HG02588 (cell line): ENCODE data around the gene PMIS2.
A peak's percentile ranks its signal among the peaks of the same experiment; 100 is the strongest.
"Not testable (repeated sequence)": the region's sequence is repeated elsewhere in the genome, so short reads cannot be mapped to it uniquely, and the experiment has no call there.

Source experiments
- ATAC-seq: cut with Tn5 transposase; IDR thresholded peaks from one replicate; pipeline ENCODE4 v1.9.1; 2021; ENCODE audit warnings: mild to moderate bottlenecking, moderate library complexity; ENCODE audit not compliant: unreplicated experiment

The PMIS2 gene

GRCh38 chr19:35587321-35587720 is 1.3 kb downstream of the PMIS2 start:
- ATAC-seq, result no peak

DNA sequence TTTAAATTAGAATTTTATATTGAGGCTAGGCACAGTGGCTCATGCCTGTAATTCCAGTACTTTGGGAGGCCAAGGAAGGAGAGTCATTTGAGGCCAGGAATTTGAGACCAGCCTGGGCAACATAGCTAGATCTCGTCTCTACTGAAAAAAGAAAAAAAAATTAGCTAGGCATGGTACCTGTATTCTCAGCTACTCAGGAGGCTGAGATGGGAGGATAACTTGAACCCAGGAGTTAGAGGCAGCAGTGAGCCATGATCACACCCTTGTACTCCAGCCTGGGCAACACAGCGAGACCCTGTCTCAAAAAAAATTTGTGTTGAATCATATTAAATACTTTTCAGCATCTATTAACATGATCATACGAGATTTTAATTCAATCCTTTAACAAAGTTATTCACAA is 4.9 kb downstream of the PMIS2 start:
- ATAC-seq, result no peak

DNA sequence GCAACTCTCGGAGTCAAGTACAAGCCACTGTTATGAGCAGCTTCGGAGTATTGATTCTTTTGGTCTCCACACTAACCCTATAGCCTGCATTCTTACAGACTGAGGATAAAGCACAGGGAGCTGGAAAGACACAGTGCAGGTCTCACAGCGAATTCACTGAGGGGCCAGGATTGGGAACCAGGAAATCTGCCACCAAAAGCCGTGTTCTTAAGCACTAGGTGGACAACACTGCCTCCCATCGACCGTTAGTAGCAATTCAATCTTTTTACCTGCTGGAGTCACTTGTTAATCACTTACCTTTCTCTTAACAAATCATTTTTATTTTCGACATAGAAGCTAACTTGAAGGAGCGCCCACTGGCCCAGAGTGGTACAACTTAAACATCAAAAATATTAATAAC is 6.3 kb downstream of the PMIS2 start:
- ATAC-seq, result no peak

DNA sequence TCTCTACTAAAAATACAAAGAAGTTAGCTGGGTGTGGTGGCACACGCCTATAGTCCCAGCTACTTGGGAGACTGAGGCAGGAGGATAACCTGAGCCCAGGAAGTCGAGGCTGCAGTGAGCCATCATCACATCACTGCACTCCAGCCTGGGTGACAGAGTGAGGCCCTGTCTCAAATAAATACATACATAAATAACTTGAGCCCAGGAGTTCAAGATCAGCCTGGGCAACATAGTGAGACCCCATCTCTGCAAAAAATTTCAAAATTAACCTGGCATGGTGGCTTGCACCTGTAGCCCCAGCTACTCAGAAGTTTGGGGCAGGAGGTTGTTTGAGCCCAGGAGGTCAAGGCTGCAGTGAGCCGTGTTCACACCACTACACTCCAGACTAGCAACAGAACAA is 9.1 kb downstream of the PMIS2 start:
- ATAC-seq, result not testable (repeated sequence)

- no peak for ATAC-seq
These were observed 10.0 kb downstream of the PMIS2 start for GRCh38 chr19:35595928-35596327.

DNA sequence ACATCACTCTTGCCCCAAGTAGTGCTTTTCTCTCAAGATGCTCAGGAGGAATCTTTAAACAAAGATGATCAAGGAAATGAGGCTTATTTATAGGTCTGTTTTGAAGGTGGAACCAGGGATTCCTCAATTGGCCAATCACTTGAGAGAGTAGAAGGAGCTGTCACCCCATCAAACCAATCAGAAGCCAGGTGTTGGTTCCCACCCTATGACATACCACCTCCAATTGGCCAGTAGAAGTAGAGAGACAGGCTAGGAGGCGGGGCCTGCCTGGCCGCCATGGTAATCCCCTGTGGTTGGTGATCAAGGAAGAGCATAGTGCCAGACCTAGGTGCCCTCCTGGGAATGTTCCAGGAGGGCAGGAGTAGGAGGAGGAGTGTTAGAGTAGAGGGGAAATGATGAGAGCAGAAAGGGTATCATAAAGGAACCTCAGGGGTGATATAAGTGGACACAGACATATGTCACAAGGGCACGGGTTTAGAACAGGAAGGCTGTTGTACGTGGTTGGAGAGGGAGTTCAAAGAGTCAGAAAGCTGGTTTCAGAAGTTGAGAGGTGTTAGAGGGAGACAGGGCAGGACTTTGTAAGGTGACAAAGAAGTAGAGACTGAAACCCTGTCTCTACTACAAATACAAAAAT is 10.5 kb downstream of the PMIS2 start:
- ATAC-seq, result no peak

DNA sequence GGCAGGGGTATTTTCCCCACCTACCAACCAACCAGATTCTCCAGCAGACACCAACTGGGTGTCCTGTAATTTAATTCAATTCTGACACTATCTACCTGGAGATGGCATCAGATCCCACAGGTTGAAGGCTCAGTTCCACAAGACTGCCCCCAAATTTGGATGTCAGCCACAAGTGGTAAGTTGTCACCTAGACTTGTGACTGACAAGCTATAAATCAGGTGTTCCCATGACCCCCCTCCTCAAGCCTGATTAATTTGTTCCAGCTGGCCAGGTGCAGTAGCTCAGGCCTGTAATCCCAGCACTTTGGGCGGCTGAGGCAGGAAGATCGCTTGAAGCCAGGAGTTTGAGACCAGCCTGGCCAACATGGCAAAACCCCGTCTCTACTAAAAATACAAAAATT is 16.0 kb downstream of the PMIS2 start:
- ATAC-seq, result no peak

DNA sequence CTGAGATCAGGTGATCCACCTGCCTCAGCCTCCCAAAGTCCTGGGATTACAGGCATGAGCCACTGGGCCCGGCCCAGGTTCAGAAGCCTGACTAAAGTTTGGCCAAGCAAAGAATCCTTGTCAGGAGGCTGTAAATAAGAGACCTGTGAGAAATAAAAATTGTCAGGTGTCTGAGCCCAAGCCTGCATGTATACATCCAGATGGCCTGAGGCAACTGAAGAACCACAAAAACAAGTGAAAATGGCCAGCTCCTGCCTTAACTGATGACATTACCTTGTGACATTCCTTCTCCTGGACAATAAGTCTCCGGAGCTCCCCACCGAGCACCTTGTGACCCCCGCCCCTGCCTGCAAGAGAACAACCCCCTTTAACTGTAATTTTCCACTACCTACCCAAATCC is 18.5 kb downstream of the PMIS2 start:
- ATAC-seq, result not testable (repeated sequence)

DNA sequence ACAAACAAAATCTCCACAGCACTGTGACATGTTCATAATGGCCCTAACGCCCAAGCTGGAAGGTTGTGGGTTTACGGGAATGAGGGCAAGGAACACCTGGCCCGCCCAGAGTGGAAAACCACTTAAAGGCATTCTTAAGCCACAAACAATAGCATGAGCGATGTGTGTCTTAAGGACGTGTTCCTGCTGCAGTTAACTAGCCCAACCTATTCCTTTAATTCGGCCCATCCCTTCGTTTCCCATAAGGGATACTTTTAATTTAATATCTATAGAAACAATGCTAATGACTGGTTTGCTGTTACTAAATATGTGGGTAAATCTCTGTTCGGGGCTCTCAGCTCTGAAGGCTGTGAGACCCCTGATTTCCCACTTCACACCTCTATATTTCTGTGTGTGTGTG is 21.2 kb downstream of the PMIS2 start:
- not testable (repeated sequence) for ATAC-seq

GRCh38 chr19:35607661-35608060 is 21.7 kb downstream of the PMIS2 start:
- no peak for ATAC-seq

DNA sequence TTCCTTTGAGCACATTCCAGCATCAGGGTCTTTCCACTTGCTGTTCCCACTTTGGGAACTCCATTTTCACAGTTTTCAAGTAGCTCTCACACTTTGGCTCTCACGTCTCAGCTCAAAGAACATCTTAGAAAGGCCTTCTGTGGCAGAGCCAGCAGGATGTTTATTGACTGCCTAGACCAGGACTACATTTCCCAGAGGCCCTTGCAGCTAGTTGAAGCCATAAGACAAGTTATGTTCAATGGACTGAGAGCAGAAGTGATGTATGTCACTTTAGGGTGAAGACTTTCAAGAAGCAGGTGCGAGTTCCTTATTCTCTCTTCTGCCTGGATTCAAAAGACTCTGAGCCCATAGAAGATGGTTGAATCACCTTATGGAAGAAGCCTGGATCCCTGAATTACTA is 22.3 kb downstream of the PMIS2 start:
- no peak for ATAC-seq

DNA sequence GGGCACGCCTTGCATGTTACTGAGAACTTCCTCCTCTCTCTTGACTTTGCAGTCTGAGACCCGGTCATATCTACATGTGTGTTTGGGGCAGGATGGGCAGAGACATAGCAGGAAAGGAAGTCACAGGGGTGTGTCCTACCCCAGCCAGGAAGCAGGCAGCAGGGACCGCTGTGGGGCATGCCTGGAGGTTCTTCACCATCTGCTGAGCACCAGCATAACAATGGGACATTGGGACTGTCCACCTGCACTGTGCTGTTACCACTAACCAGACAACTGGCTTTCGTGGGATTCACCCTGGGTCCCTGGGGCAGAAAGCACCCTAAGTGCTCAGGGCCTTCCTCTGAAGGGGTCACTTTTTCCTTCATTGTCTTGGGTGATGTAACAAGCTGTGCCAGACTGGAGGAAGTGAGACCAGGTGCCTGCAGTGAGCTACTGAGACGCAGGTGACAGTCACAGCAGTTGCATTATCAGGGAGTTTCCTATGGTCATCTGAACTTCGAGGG is 23.9 kb downstream of the PMIS2 start:
- ATAC-seq, result no peak

DNA sequence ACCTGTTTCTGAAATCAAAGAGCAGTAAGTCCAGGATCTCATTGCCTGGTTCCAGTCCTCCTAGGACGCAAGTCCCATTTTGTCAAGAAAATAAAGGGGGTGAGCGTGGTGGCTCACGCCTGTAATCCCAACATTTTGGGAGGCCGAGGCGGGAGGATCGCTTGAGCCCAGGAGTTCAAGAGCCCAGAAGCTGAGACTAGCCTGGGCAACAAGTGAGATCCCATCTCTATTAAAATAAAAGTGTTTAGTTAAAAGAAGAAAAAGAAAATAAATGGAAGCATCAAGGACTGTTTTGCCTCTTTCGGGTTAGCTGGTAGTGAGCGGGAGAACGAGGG is 26.2 kb downstream of the PMIS2 start:
- no peak for ATAC-seq

GRCh38 chr19:35612559-35613321 is 26.8 kb downstream of the PMIS2 start, which contains the start of gene HAUS5:
Gene HAUS5, plus strand, starts transcription at chr19:35612735. Its CDS starts 60 bp downstream, at chr19:35612795.
- peak; percentile 80 for ATAC-seq

DNA sequence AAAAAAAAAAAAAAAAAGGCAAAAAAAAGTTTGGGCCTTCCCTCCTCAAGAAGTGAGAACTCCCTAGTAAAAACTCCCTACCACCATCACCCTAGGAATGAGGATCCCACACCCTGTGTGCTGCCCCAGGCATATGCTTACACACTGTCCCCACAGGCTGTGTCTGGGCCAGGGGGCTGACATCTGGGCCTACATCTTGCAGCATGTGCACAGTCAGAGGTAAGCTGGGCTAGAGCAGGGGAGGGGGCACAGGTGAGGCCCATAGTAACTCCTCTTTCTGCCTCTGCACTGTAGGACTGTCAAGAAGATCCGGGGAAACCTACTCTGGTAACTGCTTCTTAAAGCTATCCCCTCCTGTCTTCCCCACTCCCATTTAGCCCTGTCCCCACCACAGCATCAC is 27.6 kb downstream of the PMIS2 start:
- ATAC-seq, result no peak

DNA sequence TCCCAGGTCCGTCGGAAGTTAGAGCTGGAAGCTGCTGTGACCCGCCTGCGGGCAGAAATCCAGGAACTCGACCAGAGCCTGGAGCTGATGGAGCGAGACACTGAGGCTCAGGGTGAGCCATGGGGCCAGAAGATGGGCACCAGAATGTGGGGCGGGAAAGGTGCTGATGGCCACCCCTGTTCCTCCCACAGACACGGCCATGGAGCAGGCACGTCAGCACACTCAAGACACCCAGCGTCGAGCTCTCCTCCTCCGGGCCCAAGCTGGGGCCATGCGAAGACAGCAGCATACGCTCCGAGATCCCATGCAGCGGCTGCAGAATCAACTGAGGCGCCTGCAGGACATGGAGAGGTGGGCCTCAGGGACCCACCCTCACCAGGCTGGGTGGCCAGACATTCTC is 29.1 kb downstream of the PMIS2 start:
- no peak for ATAC-seq

DNA sequence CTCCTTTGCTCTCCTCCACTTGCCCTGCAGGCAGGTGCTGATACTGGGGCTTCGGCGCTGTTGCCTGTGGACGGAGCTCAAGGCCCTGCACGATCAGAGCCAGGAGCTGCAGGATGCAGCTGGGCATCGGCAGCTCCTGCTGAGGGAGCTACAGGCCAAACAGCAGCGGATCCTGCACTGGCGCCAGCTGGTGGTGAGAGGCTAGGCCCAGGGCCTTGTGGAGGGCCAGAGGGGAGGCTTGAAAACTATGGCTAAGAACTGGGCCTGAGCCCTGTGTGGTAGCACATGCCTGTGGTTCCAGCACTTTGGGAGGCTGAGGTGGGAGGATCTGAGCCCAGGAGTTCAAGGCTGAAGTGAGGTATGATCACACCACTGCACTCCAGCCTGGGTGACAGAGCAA is 32.9 kb downstream of the PMIS2 start:
- no peak for ATAC-seq

DNA sequence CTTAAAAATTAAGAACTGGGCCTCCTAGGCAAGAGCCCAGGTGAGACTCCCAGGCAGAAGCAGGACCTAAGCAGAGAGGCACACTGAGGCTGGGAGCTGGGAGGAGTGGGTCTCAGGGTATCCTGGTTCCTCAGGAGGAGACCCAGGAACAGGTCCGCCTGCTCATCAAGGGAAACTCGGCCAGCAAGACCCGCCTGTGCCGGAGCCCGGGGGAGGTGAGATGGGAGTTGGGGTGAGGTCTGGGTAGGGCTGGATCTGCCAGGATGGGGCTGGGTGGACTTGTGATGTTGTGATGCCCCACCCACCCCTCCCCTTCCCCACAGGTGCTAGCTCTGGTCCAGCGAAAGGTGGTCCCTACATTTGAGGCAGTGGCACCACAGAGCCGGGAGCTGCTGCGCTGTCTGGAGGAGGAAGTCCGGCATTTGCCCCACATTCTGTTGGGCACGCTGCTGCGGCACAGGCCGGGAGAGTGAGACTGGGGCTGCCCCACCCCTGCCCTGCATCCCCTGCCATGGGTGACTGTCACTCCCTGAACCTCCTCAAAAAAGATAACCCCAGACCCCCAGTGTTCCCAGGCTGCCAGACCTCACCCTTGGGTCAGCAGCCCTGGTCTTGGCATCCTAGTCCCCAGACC is 33.4 kb downstream of the PMIS2 start:
- ATAC-seq, result no peak

GRCh38 chr19:35620001-35620400 is 34.0 kb downstream of the PMIS2 start:
- ATAC-seq, result no peak

DNA sequence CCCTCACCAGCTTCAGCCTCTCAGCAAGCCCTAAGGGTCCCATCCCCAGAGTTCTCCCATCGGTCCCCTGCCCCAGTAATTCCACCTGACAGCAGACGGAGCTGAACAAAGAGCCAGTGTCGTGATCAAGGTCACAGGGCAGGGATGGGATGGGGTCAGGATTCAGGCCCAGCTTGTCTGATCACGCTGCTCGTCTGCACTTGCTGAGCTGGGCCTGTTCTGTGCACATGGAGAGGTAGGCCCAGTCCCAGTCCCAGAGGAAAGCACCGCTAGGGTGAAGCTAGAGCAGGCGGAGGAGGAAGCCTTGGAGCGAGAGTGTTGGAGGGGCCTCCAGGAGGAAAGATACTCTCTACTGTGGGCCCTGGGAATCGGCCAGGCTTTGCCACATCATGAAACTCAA is 35.7 kb downstream of the PMIS2 start:
- ATAC-seq, result no peak

GRCh38 chr19:35622750-35623149 is 36.8 kb downstream of the PMIS2 start:
- no peak for ATAC-seq
